Erythroblast (primary cell): Measurements from ENCODE around the gene ZNF574.

Experiments used
- GATA1 ChIP-seq: IDR thresholded peaks from 2 replicates; pipeline ENCODE4 v1.6.1; 2011; ENCODE audit warnings: low read depth, mild to moderate bottlenecking, control low read depth, low read length, moderate library complexity
- POLR2A ChIP-seq: IDR thresholded peaks from 2 replicates; pipeline ENCODE4 v1.6.1; 2011; ENCODE audit warnings: mild to moderate bottlenecking, low read length

DNA sequence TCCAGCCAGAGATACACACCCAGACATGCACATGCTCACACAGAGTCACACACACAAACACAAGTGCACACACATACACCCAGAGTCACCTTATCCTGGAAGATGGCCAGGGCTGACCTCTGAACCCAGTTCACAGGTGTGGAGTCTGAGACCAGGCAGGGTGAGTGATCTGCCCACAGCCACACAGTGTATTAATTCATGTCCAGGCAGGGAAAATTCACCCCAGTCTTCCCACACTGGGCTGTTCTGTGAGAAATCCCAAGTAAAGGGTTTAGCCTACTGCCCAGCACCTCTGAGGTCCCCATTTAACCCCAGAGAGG is 54.2 kb downstream of the ZNF574 start:
- TF ChIP-seq POLR2A = no peak
- no peak for TF ChIP-seq GATA1
